Measurements from ENCODE around the gene DGKB. TPM values are rescaled to one million over a fixed set of nuclear protein-coding genes. Genes with fewer than 3 reads are reported as not detected.

The DGKB gene
- total and polyA plus RNA-seq, 8 donors, result 0.16 to 1.3 (median 0.40) TPM

GRCh38 chr7:14184292-14184864, 718.2 kb downstream of the DGKB start:
- no peak for FAIRE-seq
- intact Hi-C loops (cut with DNase I), result no loop called here
- no peak for DNase-seq
- H3K9me3 ChIP-seq, result no peaks in the 10 kb centered on the region
- H3K36me3 ChIP-seq, result no peaks in the 10 kb centered on the region
- no peaks in the 10 kb centered on the region for H3K27me3 ChIP-seq
- H3K4me1 ChIP-seq, result no peaks in the 10 kb centered on the region
- WGBS, 2 donors, result 79 to 92% methylated on average over 10 of the region's 10 CpGs
- no peak overlapping the region for H3K27ac ChIP-seq
- no peak for ATAC-seq
- no peak for TF ChIP-seq CTCF (IDR thresholded peaks at IDR 0.05)
- H3K4me3 ChIP-seq, result no peak overlapping the region

GRCh38 chr7:14179781-14180180, 722.8 kb downstream of the DGKB start:
- no peaks in the 10 kb centered on the region for H3K4me1 ChIP-seq
- no peak for FAIRE-seq
- no peak for DNase-seq
- H3K4me3 ChIP-seq, result no peak overlapping the region
- no peak for ATAC-seq
- H3K27me3 ChIP-seq, result no peaks in the 10 kb centered on the region
- intact Hi-C loops (cut with DNase I), result no loop called here
- H3K27ac ChIP-seq, result no peak overlapping the region
- WGBS, 2 donors, result 79 to 84% methylated on average over 6 of the region's 6 CpGs
- no peak for TF ChIP-seq CTCF (IDR thresholded peaks at IDR 0.05)
- no peaks in the 10 kb centered on the region for H3K9me3 ChIP-seq
- no peaks in the 10 kb centered on the region for H3K36me3 ChIP-seq

DNA sequence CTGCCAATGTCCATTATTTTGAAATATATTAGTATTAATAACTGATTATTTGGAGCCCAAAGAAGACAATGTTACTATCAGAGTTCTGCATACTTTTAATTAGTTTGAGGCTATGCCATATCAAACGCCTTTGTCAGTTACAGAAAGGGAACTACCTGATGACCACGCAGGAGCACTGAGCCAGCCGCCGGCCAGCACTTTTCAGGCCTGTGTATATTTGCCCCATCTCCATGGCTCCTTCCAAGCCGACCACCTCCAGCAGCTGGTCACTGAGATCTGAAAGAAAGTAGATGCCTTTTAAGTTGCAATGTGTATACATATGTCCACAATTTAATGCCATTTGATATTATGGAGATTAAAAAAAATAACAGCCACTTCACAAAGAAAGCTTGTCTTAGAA, 724.7 kb downstream of the DGKB start:
- Histone ChIP-seq H3K9me3 (no peaks in the 10 kb centered on the region), H3K4me3 (no peak overlapping the region), H3K4me1 (no peaks in the 10 kb centered on the region), H3K27me3 (no peaks in the 10 kb centered on the region), H3K36me3 (no peaks in the 10 kb centered on the region), H3K27ac (no peak overlapping the region)
- TF ChIP-seq CTCF (IDR thresholded peaks at IDR 0.05), result no peak
- DNase-seq (no peak), FAIRE-seq (no peak), ATAC-seq (no peak)
- 84 to 85% methylated on average over 5 of the region's 5 CpGs for WGBS, 2 donors
- intact Hi-C loops (cut with DNase I), result no loop called here

DNA sequence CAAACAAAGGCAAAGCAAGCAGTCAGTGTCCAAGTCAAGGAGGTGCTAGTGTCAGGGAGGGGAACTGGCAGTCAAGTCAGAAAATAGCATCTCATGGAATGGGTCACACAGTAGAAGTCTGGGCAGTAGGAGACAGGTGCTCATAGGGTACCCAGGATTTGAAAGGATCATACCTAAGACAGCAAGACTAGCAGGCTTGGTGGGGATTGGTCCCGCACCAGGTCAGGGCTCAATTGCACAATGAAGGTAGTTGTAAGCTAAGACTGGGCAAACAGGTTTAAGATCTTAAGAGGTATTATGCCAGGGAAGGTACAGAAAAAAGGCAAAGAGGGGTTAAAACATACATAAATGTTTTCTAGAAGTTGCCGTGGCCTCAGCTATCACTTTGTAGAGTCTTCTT, 731.7 kb downstream of the DGKB start:
- H3K4me3 ChIP-seq, result no peak overlapping the region
- intact Hi-C loops (cut with DNase I), result no loop called here
- H3K36me3 ChIP-seq, result no peaks in the 10 kb centered on the region
- FAIRE-seq (no peak), ATAC-seq (no peak), DNase-seq (no peak)
- H3K4me1 ChIP-seq, result no peaks in the 10 kb centered on the region
- H3K9me3 ChIP-seq, result no peaks in the 10 kb centered on the region
- 47 to 49% methylated on average over 2 of the region's 2 CpGs for WGBS, 2 donors
- H3K27ac ChIP-seq, result no peak overlapping the region
- TF ChIP-seq CTCF (IDR thresholded peaks at IDR 0.05), result no peak
- H3K27me3 ChIP-seq, result no peaks in the 10 kb centered on the region

GRCh38 chr7:14158111-14158510, 744.4 kb downstream of the DGKB start:
- FAIRE-seq, result no peak
- H3K36me3 ChIP-seq, result no peaks in the 10 kb centered on the region
- DNase-seq, result no peak
- TF ChIP-seq CTCF (IDR thresholded peaks at IDR 0.05), result no peak
- H3K9me3 ChIP-seq, result no peaks in the 10 kb centered on the region
- intact Hi-C loops (cut with DNase I), result no loop called here
- H3K4me3 ChIP-seq, result no peak overlapping the region
- no peak for ATAC-seq
- H3K4me1 ChIP-seq, result no peaks in the 10 kb centered on the region
- no peak overlapping the region for H3K27ac ChIP-seq
- no peaks in the 10 kb centered on the region for H3K27me3 ChIP-seq
- WGBS, 2 donors, result 39 to 53% methylated on average over 2 of the region's 2 CpGs
